LNCaP clone FGC (cell line): Measurements from ENCODE around the gene ARHGAP31.

Source experiments
- DNase-seq: peaks from one replicate; pipeline ENCODE4 v3.0.0-alpha.2; 2011; ENCODE audit warnings: low read depth
- H3K4me3 ChIP-seq: 2 replicates; pipeline ENCODE4 v1.5.1; 2011; ENCODE audit warnings: mild to moderate bottlenecking, low read depth, low read length, control low read depth
- CTCF ChIP-seq: IDR thresholded peaks from 2 replicates; pipeline ENCODE4 v1.5.1; 2012; ENCODE audit warnings: mild to moderate bottlenecking; ENCODE audit not compliant: control insufficient read depth, insufficient read depth; ENCODE audit errors: extremely low read depth

The ARHGAP31 gene

GRCh38 chr3:119288669-119289403, 5.3 kb upstream of the ARHGAP31 start:
- DNase-seq, result no peak
- H3K4me3 ChIP-seq, result no peak overlapping the region
- no peak for TF ChIP-seq CTCF

- no peak for DNase-seq
- H3K4me3 ChIP-seq, result no peak overlapping the region
- no peak for TF ChIP-seq CTCF
These were observed 4.8 kb upstream of the ARHGAP31 start for GRCh38 chr3:119289404-119289770.

- no peak for TF ChIP-seq CTCF
- H3K4me3 ChIP-seq, result no peak overlapping the region
- no peak for DNase-seq
These were observed 3.6 kb upstream of the ARHGAP31 start for GRCh38 chr3:119290613-119291012.

GRCh38 chr3:119291062-119291700, 3.0 kb upstream of the ARHGAP31 start:
- no peak for DNase-seq
- no peak overlapping the region for H3K4me3 ChIP-seq
- no peak for TF ChIP-seq CTCF

- no peak overlapping the region for H3K4me3 ChIP-seq
- no peak for TF ChIP-seq CTCF
- DNase-seq, result no peak
These were observed 1.5 kb upstream of the ARHGAP31 start for GRCh38 chr3:119292666-119293065.

- DNase-seq, result no peak
These were observed 895 bp upstream of the ARHGAP31 start for GRCh38 chr3:119293105-119293870.

More at GRCh38 chr3:119293105-119293870, 895 bp upstream of the ARHGAP31 start:
- H3K4me3 ChIP-seq, result peak overlapping the region; percentile 55
- no peak for TF ChIP-seq CTCF
